Measurements from ENCODE around the gene ADGRG3.
"Not testable (repeated sequence)": the region's sequence is repeated elsewhere in the genome, so short reads cannot be mapped to it uniquely, and the experiment has no call there.

Gene ADGRG3

GRCh38 chr16:57725554-57725953, 57.4 kb downstream of the ADGRG3 start:
- no peak overlapping the region for H3K4me3 ChIP-seq (ENCODE audit: low read length)
- DNase-seq (ENCODE audit: low read depth, low spot score), result no peak

GRCh38 chr16:57725976-57726375, 57.9 kb downstream of the ADGRG3 start:
- no peak for DNase-seq (ENCODE audit: low read depth, low spot score)
- H3K4me3 ChIP-seq (ENCODE audit: low read length), result no peak overlapping the region

- H3K4me3 ChIP-seq (ENCODE audit: low read length), result no peak overlapping the region
- no peak for DNase-seq (ENCODE audit: low read depth, low spot score)
These were observed 58.4 kb downstream of the ADGRG3 start for GRCh38 chr16:57726433-57726947.

- DNase-seq (ENCODE audit: low read depth, low spot score), result no peak
These were observed 59.5 kb downstream of the ADGRG3 start for GRCh38 chr16:57727610-57728009.

DNA sequence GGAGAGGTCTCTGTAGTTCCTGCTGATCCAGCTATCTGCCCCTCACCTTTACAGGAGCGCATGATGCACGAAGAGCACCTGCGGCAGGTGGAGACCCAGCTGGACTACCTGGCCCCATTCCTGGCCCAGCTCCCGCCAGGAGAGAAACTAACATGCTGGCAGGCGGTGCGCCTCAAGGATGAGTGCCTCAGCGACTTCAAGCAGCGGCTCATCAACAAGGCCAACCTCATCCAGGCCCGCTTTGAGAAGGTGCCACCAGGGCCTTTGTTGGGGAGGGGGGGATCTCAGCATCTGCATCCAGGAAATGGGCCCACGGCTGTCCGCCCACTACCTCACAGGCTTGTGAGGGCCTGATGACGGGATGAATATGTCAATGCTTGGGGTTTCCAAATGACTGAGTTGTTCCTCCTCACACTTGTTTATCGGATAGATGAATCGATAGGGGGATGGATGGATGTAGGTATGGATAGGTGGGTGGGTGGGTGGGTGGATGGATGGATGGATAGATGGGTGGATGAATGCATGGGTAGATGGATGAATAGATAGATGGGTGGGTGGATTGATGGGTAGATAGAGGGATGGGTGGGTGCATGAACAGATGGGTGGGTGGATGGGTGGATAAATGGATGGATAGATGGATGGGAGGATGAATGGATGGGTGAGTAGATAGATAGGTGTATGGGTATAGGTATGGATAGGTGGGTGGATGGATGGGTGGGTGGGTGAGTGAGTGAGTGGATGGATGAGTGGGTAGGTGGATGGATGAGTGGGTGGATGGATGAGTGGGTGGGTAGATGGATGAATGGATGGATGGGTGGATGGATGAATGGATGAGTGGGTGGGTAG, 60.5 kb downstream of the ADGRG3 start:
- no peak overlapping the region for H3K4me3 ChIP-seq (ENCODE audit: low read length)
- DNase-seq (ENCODE audit: low read depth, low spot score), result no peak

More at GRCh38 chr16:57727610-57728009, 59.5 kb downstream of the ADGRG3 start:
- H3K4me3 ChIP-seq (ENCODE audit: low read length), result no peak overlapping the region

DNA sequence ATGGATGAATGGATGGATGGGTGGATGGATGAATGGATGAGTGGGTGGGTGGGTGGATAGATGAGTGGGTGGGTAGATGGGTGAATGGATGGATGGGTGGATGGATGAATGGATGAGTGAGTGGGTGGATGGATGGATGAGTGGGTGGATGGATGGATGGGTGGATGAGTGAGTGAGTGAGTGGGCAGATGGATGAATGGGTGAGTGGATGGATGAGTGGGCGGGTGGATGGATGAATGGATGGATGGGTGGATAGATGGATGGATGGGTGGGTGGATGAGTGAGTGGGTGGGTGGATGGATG, 61.0 kb downstream of the ADGRG3 start:
- no peak overlapping the region for H3K4me3 ChIP-seq (ENCODE audit: low read length)
- DNase-seq (ENCODE audit: low read depth, low spot score), result no peak

DNA sequence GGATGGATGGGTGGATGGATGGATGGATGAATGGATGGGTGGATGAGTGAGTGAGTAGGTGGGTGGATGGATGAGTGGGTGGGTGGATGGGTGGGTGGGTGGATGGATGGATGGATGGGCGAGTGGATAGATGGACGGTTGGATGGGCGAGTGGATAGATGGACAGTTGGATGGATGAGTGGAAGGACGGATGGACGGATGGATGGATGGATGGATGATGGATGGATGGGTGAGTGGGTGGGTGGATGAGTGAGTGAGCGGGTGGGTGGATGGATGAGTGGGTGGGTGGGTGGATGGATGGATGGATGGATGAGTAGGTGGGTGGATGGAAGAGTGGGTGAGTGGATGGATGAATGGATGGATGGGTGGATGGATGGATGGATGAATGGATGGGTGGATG, 61.7 kb downstream of the ADGRG3 start:
- not testable (repeated sequence) for H3K4me3 ChIP-seq (ENCODE audit: low read length); DNase-seq (ENCODE audit: low read depth, low spot score)

DNA sequence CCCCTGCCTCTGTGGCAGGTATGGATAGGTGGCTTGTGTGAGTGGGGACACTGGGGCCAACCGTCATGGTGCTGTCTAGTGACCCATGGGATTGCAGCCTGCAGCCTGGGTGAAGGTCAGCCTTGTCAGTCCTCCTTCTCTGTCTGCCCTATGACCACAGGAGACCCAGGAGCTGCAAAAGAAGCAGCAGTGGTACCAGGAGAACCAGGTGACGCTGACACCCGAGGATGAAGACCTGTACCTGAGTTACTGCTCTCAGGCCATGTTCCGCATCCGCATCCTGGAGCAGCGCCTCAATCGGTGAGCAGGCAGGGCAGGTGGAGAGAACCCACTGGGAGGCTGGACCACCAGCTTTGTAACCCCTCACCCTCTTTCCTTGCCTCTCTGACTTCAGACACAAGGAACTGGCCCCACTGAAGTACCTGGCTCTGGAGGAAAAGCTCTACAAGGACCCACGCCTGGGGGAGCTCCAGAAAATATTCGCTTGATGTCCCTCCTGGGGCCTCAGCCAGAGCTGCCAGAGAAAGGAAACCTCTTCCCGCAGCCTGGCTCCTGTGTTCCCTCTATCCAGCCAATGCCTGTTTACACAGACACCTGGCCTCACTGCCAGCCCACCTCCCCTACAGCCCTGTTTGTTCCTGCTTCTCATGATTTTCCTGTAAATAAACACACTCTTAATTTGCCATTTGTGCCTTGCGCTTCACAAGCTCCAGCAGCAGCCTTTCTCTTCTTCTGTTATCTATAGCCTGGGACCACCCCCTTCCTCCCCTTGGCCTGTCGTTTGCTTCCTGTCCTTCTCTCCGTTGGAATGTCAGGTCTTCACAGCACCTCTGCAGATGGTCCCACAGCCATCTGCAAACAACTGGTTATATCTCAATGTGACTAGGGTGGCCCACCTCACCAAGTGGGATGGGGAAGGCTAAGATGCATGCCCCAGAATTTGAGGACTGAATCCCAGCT, 62.9 kb downstream of the ADGRG3 start:
- H3K4me3 ChIP-seq (ENCODE audit: low read length), result no peak overlapping the region
- no peak for DNase-seq (ENCODE audit: low read depth, low spot score)

DNA sequence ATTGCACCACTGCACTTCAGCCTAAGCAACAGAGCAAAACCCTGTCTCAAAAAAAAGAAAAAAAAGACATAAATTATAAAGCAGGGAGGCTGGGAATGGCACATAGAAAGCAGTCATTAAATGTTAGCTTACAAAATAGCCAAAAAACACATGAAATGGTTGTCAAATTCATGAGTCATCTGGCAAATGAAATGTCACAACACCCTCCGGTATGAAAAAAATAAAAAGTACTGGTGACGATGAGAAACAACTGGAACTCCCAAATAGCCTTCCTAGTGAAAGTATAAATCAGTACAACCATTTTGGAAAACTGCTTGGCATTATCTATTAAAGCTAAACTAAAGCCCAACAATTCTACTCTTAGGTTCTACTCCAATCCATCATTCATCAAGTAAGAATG, 63.9 kb downstream of the ADGRG3 start:
- no peak overlapping the region for H3K4me3 ChIP-seq (ENCODE audit: low read length)
- no peak for DNase-seq (ENCODE audit: low read depth, low spot score)

- no peak for DNase-seq (ENCODE audit: low read depth, low spot score)
- no peak overlapping the region for H3K4me3 ChIP-seq (ENCODE audit: low read length)
These were observed 64.6 kb downstream of the ADGRG3 start for GRCh38 chr16:57732714-57733113.

GRCh38 chr16:57734308-57734924, 66.3 kb downstream of the ADGRG3 start:
- DNase-seq (ENCODE audit: low read depth, low spot score), result no peak
- peak overlapping the region; percentile 92 for H3K4me3 ChIP-seq (ENCODE audit: low read length)

- peak overlapping the region; percentile 92 for H3K4me3 ChIP-seq (ENCODE audit: low read length)
- peak; percentile 100 for DNase-seq (ENCODE audit: low read depth, low spot score)
These were observed 67.0 kb downstream of the ADGRG3 start for GRCh38 chr16:57734925-57735754.

GRCh38 chr16:57735755-57736418, 67.8 kb downstream of the ADGRG3 start, which contains the start of gene KATNB1:
Gene KATNB1 (plus strand): TSS chr16:57735770. CDS start chr16:57737244, 1,474 bp downstream.
- peak within 1 kb of the TSS; percentile 92 for H3K4me3 ChIP-seq (ENCODE audit: low read length)
- no peak for DNase-seq (ENCODE audit: low read depth, low spot score)

- peak overlapping the region; percentile 92 for H3K4me3 ChIP-seq (ENCODE audit: low read length)
- DNase-seq (ENCODE audit: low read depth, low spot score), result peak; percentile 65
These were observed 68.6 kb downstream of the ADGRG3 start for GRCh38 chr16:57736419-57737351.

GRCh38 chr16:57738844-57739243, 70.7 kb downstream of the ADGRG3 start:
- DNase-seq (ENCODE audit: low read depth, low spot score), result no peak
- H3K4me3 ChIP-seq (ENCODE audit: low read length), result no peak overlapping the region
